ENCODE results near the gene RRAGA. TPM values are rescaled to one million over a fixed set of nuclear protein-coding genes. Genes with fewer than 3 reads are reported as not detected.

Gene RRAGA
- total and polyA plus RNA-seq, 8 donors = 13.9 to 67.4 (median 44.9) TPM

GRCh38 chr9:19026375-19026774 lies 22.9 kb upstream of the RRAGA start:
- WGBS, 5 donors = 82 to 91% (median 84%) methylated on average over 6 of the region's 6 CpGs
- Histone ChIP-seq H3K9me3 (no peaks in the 10 kb centered on the region), H3K4me1 (peaks cover 0 to 12% (median 0%) of the 10 kb centered on the region in 4 donors), H3K36me3 (no peaks in the 10 kb centered on the region), H3K27ac (no peak overlapping the region), H3K4me3 (no peak overlapping the region), H3K27me3 (peaks cover 0 to 3% (median 0%) of the 10 kb centered on the region in 3 donors)
- no peak for TF ChIP-seq POLR2AphosphoS5 (IDR thresholded peaks at IDR 0.05)
- TF ChIP-seq, protein P1, sequence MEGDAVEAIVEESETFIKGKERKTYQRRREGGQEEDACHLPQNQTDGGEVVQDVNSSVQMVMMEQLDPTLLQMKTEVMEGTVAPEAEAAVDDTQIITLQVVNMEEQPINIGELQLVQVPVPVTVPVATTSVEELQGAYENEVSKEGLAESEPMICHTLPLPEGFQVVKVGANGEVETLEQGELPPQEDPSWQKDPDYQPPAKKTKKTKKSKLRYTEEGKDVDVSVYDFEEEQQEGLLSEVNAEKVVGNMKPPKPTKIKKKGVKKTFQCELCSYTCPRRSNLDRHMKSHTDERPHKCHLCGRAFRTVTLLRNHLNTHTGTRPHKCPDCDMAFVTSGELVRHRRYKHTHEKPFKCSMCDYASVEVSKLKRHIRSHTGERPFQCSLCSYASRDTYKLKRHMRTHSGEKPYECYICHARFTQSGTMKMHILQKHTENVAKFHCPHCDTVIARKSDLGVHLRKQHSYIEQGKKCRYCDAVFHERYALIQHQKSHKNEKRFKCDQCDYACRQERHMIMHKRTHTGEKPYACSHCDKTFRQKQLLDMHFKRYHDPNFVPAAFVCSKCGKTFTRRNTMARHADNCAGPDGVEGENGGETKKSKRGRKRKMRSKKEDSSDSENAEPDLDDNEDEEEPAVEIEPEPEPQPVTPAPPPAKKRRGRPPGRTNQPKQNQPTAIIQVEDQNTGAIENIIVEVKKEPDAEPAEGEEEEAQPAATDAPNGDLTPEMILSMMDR (IDR thresholded peaks at IDR 0.05) = no peak
- TF ChIP-seq EP300 (IDR thresholded peaks at IDR 0.05) = no peak
- no peak for TF ChIP-seq POLR2A (IDR thresholded peaks at IDR 0.05)
- no peak for DNase-seq
- intact Hi-C loops (cut with DNase I; ENCODE audit: low total_unique reads) = loop anchor here (10.0 kb wide), 1 partner anchor 582 kb away; no protein-coding TSS in a partner anchor

GRCh38 chr9:19027825-19028224 lies 21.4 kb upstream of the RRAGA start:
- Histone ChIP-seq H3K36me3 (no peaks in the 10 kb centered on the region), H3K4me3 (no peak overlapping the region), H3K9me3 (no peaks in the 10 kb centered on the region), H3K27ac (no peak overlapping the region), H3K4me1 (peaks cover 0 to 12% (median 0%) of the 10 kb centered on the region in 4 donors), H3K27me3 (peaks cover 0 to 3% (median 0%) of the 10 kb centered on the region in 3 donors)
- WGBS, 5 donors = 92 to 96% (median 92%) methylated on average over 19 to 22 of the region's 22 CpGs
- TF ChIP-seq POLR2AphosphoS5 (IDR thresholded peaks at IDR 0.05) (no peak), POLR2A (IDR thresholded peaks at IDR 0.05) (no peak), EP300 (IDR thresholded peaks at IDR 0.05) (no peak)
- TF ChIP-seq, protein P1 (IDR thresholded peaks at IDR 0.05) = no peak
- intact Hi-C loops (cut with DNase I; ENCODE audit: low total_unique reads) = loop anchor here (10.0 kb wide), 1 partner anchor 583 kb away; no protein-coding TSS in a partner anchor
- no peak for DNase-seq

DNA sequence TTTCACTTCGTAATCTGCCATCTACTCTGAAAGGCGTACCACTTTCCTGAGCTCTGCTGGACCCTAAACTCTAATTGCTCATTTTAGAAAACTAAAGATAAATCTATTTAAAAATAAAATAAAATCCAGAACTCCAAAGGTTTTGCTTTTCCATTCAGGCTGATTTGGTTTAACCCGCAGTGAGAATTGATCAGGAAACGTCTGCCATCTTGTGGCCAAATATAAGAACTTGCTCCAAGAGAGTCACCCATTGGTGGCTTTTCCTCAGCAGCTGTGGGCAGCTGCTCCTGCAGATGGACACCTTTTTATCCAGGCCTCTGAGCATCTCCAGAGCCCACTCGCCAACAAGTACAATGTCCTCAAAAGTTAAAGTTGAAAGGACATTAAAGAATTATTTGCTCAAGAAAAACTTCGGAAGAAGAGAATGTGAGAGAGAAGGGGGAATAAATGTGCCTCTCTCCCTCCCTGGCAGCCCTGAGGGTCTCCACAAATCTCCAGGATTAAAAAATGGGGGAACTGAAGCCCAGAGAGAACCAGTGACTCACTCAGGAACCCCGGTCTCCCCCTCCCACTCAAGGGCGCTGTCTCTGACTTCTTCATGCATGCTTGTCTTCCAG lies 20.3 kb upstream of the RRAGA start:
- WGBS, 5 donors = 22 to 30% (median 28%) methylated on average over 8 of the region's 8 CpGs
- no peaks in the 10 kb centered on the region for H3K36me3 ChIP-seq
- intact Hi-C loops (cut with DNase I; ENCODE audit: low total_unique reads) = loop anchor here (10.0 kb wide), 1 partner anchor 584 kb away; no protein-coding TSS in a partner anchor
- DNase-seq = peak; percentile 41 to 90
- H3K9me3 ChIP-seq = no peaks in the 10 kb centered on the region
- peaks cover 0 to 12% (median 0%) of the 10 kb centered on the region in 4 donors for H3K4me1 ChIP-seq
- peaks cover 0 to 3% (median 0%) of the 10 kb centered on the region in 3 donors for H3K27me3 ChIP-seq
- H3K27ac ChIP-seq = no peak overlapping the region
- TF ChIP-seq EP300 (IDR thresholded peaks at IDR 0.05) (no peak), POLR2A (IDR thresholded peaks at IDR 0.05) (no peak), POLR2AphosphoS5 (IDR thresholded peaks at IDR 0.05) (peak in 1 of 3 donors; percentile 17)
- TF ChIP-seq, protein P1 (IDR thresholded peaks at IDR 0.05) = peak in 5 of 7 experiments; percentile 51 to 72 (median 68)
- no peak overlapping the region for H3K4me3 ChIP-seq

DNA sequence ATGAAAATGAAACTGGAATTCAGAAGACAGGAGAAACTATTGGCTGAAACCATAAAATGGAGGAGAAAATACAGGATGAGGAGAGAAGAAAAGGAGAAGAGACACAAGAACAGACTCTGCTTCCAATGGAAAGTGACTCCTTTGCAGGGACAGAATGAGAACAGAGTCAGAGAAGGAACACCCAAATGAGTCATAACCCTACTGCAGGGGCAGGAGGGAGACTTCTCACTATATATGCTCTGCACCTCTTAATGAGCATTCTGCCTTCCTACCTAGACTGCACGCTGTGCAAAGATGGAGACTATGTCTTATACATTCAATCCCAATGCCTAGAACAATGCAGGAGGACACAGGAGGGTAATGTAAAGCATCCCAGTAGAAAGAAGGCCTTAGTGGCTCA lies 18.3 kb upstream of the RRAGA start:
- peaks cover 0 to 12% (median 0%) of the 10 kb centered on the region in 4 donors for H3K4me1 ChIP-seq
- intact Hi-C loops (cut with DNase I; ENCODE audit: low total_unique reads) = loop anchor here (5.0 kb wide), 1 partner anchor 779 kb away; no protein-coding TSS in a partner anchor
- no peak for DNase-seq
- H3K27me3 ChIP-seq = peaks cover 0 to 3% (median 0%) of the 10 kb centered on the region in 3 donors
- no peak overlapping the region for H3K27ac ChIP-seq
- no peak overlapping the region for H3K4me3 ChIP-seq
- no peaks in the 10 kb centered on the region for H3K36me3 ChIP-seq
- TF ChIP-seq POLR2AphosphoS5 (IDR thresholded peaks at IDR 0.05) (no peak), POLR2A (IDR thresholded peaks at IDR 0.05) (no peak)
- TF ChIP-seq, protein P1 (IDR thresholded peaks at IDR 0.05) = no peak
- no peaks in the 10 kb centered on the region for H3K9me3 ChIP-seq
- 82 to 100% (median 90%) methylated on average over 1 of the region's 1 CpG for WGBS, 5 donors
